Inflammatory macrophage treated with lipopolysaccharide for 4 hours (primary cell): ENCODE results near the gene PODXL2.
"Not testable (repeated sequence)": the region's sequence is repeated elsewhere in the genome, so short reads cannot be mapped to it uniquely, and the experiment has no call there.

Source experiments
- DNase-seq: peaks from one replicate; pipeline ENCODE4 v3.0.0-alpha.2; 2020

Gene PODXL2

DNA sequence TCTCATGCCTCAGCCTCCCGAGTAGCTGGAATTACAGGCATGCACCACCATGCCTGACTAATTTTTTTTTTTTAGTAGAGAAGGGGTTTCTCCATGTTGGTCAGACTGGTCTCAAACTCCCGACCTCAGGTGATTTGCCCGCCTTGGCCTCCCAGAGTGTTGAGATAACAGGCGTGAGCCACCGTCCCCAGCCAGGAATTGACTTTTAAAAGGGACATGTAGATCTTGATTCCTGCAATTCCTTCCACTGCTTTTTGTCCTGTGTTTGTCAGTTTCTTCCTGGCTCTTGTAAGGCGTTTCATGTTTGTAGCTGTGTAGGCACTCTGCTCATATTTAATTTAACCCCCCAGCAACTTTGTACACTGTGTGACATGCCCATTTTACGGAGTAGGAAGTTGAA lies 23.4 kb upstream of the PODXL2 start:
- not testable (repeated sequence) for DNase-seq

- DNase-seq: no peak
Measured at GRCh38 chr3:127606086-127606805, 22.7 kb upstream of the PODXL2 start.

- no peak for DNase-seq
Measured at GRCh38 chr3:127606981-127607595, 21.9 kb upstream of the PODXL2 start.

DNA sequence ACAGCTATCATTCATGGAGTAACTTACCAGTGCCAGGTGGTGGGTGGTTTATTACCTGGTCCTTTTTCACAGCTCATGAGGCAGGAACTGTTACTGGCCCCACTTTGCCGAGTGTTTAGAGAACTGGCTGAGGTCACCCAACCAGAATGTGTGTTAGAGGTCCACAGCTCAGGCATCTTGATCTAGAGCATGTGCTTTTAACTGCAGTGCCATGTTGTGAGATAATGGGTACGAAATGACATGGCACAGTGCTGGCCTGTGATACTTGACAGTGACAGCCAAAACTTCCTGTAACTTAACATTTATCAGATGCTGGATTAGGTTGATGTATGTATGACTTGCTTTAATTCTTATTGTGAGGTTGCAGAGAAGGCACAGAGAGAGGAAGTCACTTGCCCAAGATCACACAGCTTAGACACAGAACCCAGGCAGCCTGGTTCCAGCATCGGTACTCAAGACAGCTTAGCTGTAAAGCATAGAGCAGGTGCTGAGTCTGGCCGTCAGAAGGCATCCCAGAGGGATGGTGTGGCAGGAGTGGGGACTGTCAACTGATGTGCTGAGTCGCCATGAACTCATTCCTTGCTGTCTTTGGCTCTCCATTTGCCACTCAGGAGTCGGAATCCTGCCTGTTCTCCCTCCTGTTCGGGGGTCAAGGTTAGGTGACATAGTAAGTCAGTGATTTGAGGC lies 21.2 kb upstream of the PODXL2 start:
- DNase-seq: no peak

GRCh38 chr3:127608362-127608718 lies 20.6 kb upstream of the PODXL2 start:
- DNase-seq: no peak

- DNase-seq: no peak
Measured at GRCh38 chr3:127610105-127610504, 18.9 kb upstream of the PODXL2 start.

DNA sequence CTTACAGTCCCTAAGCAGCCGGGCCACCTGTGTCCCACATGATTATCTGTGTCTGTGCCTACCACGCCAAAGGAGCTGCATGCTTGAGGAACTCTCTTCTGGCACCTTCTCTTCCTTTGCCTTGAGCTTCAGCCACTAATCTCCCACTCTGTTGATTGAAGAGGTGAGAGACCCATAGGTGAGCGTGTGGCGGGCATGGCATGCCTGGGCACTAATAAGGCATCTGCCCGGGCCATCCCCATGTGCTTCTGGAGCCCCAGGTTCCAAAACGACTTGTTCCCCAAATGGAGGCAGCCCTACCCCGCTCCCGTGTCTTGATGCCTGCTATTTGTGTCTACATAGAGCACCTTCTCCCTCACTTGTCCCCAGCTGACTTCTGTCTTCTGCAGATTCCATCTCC lies 17.7 kb upstream of the PODXL2 start:
- no peak for DNase-seq

- DNase-seq: no peak
Measured at GRCh38 chr3:127612966-127613365, 16.0 kb upstream of the PODXL2 start.

- DNase-seq: no peak
Measured at GRCh38 chr3:127613406-127613805, 15.6 kb upstream of the PODXL2 start.

GRCh38 chr3:127614928-127615589 lies 13.9 kb upstream of the PODXL2 start:
- no peak for DNase-seq

- DNase-seq: no peak
Measured at GRCh38 chr3:127615631-127616305, 13.2 kb upstream of the PODXL2 start.

DNA sequence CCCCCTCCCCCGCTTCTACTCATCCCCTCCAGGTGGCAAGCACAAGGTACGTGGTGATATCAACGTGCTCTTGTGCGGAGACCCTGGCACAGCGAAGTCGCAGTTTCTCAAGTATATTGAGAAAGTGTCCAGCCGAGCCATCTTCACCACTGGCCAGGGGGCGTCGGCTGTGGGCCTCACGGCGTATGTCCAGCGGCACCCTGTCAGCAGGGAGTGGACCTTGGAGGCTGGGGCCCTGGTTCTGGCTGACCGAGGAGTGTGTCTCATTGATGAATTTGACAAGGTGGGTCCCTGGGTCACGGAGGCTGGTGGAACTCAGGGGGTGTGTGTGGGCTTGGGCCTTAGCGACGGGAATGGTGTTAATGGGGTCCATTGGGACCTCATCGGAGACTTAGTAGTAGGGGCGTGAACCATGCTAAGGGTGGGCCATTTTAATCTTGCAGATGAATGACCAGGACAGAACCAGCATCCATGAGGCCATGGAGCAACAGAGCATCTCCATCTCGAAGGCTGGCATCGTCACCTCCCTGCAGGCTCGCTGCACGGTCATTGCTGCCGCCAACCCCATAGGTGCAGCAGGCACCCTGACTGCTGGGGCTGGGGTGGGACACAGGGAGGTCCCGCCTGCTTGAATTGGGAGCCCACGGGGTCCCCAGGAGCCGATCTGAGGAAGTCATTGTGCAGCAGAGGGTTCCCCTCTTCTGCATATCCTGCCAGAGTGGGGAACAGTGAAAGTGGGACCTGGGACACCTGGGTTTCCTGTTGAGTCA lies 12.0 kb upstream of the PODXL2 start:
- no peak for DNase-seq

DNA sequence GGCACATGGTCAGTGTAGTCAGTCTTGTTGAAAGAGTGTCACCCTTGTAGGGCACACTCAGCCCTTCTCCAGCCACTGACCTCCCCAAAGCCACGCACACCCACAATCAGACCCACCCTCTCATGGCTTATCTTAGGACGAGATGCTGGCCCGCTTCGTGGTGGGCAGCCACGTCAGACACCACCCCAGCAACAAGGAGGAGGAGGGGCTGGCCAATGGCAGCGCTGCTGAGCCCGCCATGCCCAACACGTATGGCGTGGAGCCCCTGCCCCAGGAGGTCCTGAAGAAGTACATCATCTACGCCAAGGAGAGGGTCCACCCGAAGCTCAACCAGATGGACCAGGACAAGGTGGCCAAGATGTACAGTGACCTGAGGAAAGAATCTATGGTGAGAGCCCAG lies 10.1 kb upstream of the PODXL2 start:
- no peak for DNase-seq

DNA sequence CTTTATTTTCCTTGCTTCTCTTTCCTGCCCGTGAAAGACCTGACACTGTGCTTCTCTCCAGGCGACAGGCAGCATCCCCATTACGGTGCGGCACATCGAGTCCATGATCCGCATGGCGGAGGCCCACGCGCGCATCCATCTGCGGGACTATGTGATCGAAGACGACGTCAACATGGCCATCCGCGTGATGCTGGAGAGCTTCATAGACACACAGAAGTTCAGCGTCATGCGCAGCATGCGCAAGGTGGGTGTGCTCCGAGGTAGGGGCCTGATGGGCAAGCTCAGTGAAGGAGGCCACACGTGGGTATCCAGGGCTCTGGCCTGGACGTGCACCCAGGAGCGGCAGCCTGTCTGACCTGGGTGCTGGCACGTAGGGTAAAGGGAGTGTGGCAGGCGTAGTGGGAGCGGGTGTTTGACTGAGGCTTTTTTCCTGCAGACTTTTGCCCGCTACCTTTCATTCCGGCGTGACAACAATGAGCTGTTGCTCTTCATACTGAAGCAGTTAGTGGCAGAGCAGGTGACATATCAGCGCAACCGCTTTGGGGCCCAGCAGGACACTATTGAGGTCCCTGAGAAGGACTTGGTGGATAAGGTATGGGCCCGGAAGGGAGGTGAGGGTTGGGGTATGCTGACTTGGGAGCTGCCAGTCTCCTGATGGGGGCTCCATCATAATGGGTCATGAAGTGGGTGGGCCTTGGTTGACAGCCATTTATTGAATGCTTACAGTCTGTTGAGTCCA lies 8.2 kb upstream of the PODXL2 start:
- DNase-seq: no peak

GRCh38 chr3:127622031-127622430 lies 7.0 kb upstream of the PODXL2 start:
- DNase-seq: no peak

DNA sequence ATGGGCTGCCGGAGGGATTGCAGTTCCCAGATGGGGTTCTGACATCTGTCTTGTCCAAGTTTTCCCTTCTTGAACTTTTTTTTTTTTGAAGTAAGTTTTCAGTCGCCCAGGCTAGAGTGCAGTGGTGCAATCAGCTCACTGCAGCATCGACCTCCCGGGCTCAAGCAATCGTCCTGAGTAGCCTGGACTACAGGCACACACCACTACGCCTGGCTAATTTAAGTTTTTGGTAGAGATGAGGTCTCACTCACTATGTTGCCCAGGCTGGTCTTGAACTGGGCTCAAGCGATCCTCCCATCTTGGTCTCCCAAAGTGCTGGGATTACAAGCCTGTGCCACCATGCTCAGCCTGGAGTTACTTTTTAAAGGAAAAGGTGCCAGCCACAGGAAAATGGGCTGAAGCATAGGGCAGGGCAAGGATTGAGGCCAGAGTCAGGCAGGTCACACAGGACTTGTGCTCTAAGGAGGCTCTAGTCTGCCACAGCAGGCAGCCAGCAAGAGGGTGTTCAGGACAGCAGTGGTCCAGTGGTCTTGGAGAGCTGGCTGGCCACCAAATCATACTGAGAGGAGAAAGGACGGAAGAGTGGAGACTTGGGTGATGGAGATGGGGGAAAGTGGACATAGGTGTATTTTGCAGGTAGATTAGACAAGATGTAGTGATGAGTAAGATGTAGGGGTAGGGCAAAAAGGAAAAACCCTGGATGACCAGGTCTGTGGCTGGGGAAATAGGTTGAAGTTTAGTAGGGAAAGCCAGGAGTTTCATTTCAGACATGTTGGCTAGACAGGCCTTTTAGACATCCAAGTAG lies 6.0 kb upstream of the PODXL2 start:
- no peak for DNase-seq

GRCh38 chr3:127624063-127624462 lies 4.9 kb upstream of the PODXL2 start:
- DNase-seq: no peak

DNA sequence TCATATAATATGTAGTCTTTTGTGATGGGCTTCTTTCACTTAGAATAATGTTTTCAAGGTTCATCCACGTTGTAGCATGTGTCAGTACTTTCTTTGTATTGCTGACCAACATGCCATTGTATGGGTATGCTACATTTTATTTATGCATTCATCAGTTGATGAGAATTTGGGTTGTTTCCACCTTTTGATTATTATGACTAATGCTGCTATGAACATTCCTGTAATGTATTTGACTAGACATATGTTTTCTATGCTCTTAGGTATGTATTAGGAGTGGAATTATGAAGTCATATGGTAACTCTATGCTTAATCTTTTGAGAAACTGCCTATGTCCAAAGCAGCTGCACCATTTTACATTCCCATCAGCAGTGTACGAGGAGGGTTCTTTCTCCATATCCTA lies 3.2 kb upstream of the PODXL2 start:
- DNase-seq: no peak

- no peak for DNase-seq
Measured at GRCh38 chr3:127628426-127628787, 578 bp upstream of the PODXL2 start.

- no peak for DNase-seq
Measured at GRCh38 chr3:127629467-127630403, 750 bp downstream of the PODXL2 start.
